Inflammatory macrophage treated with lipopolysaccharide for 1 hour (primary cell): ENCODE results near the gene EARS2.
A peak's percentile ranks its signal among the peaks of the same experiment; 100 is the strongest.
"Not testable (repeated sequence)": the region's sequence is repeated elsewhere in the genome, so short reads cannot be mapped to it uniquely, and the experiment has no call there.

Experiments used
- DNase-seq, 2 donors: peaks; one replicate each; pipeline ENCODE4 v3.0.0-alpha.2; 2020 to 2022

The EARS2 gene

GRCh38 chr16:23523876-23524385 is 33.2 kb downstream of the EARS2 start:
- no peak for DNase-seq

- no peak for DNase-seq
Measured at GRCh38 chr16:23523321-23523720, 33.8 kb downstream of the EARS2 start.

- no peak for DNase-seq
Measured at GRCh38 chr16:23521965-23522364, 35.2 kb downstream of the EARS2 start.

GRCh38 chr16:23521037-23521743 is 36.0 kb downstream of the EARS2 start:
- peak; percentile 76 to 82 for DNase-seq

- DNase-seq: peak in 1 of 2 donors; percentile 25
Measured at GRCh38 chr16:23520500-23520899, 36.6 kb downstream of the EARS2 start.

GRCh38 chr16:23519282-23519681 is 37.9 kb downstream of the EARS2 start:
- DNase-seq: no peak

- DNase-seq: peak; percentile 65 to 80
Measured at GRCh38 chr16:23518435-23518891, 38.7 kb downstream of the EARS2 start.

- DNase-seq: no peak
Measured at GRCh38 chr16:23516366-23517137, 40.6 kb downstream of the EARS2 start.

GRCh38 chr16:23515881-23516280 is 41.3 kb downstream of the EARS2 start:
- DNase-seq: no peak

GRCh38 chr16:23514381-23515152 is 42.6 kb downstream of the EARS2 start:
- DNase-seq: no peak

- DNase-seq: no peak
Measured at GRCh38 chr16:23512168-23512695, 44.9 kb downstream of the EARS2 start.

- DNase-seq: no peak
Measured at GRCh38 chr16:23511731-23512130, 45.4 kb downstream of the EARS2 start.

GRCh38 chr16:23510915-23511270 is 46.3 kb downstream of the EARS2 start:
- DNase-seq: not testable (repeated sequence)

- peak; percentile 69 to 80 for DNase-seq
Measured at GRCh38 chr16:23510164-23510914, 46.8 kb downstream of the EARS2 start, which contains the start of gene GGA2. GGA2 (minus strand) TSS chr16:23510494; CDS start chr16:23510411, 83 bp downstream.

GRCh38 chr16:23509782-23510163 is 47.4 kb downstream of the EARS2 start:
- no peak for DNase-seq

GRCh38 chr16:23509441-23509754 is 47.8 kb downstream of the EARS2 start:
- no peak for DNase-seq

GRCh38 chr16:23508589-23509440 is 48.3 kb downstream of the EARS2 start:
- no peak for DNase-seq

- no peak for DNase-seq
Measured at GRCh38 chr16:23506606-23506994, 50.5 kb downstream of the EARS2 start.

- no peak for DNase-seq
Measured at GRCh38 chr16:23505671-23506605, 51.2 kb downstream of the EARS2 start.

GRCh38 chr16:23505180-23505665 is 51.9 kb downstream of the EARS2 start:
- DNase-seq: no peak
